Measurements from ENCODE around the gene KNSTRN.

The KNSTRN gene

DNA sequence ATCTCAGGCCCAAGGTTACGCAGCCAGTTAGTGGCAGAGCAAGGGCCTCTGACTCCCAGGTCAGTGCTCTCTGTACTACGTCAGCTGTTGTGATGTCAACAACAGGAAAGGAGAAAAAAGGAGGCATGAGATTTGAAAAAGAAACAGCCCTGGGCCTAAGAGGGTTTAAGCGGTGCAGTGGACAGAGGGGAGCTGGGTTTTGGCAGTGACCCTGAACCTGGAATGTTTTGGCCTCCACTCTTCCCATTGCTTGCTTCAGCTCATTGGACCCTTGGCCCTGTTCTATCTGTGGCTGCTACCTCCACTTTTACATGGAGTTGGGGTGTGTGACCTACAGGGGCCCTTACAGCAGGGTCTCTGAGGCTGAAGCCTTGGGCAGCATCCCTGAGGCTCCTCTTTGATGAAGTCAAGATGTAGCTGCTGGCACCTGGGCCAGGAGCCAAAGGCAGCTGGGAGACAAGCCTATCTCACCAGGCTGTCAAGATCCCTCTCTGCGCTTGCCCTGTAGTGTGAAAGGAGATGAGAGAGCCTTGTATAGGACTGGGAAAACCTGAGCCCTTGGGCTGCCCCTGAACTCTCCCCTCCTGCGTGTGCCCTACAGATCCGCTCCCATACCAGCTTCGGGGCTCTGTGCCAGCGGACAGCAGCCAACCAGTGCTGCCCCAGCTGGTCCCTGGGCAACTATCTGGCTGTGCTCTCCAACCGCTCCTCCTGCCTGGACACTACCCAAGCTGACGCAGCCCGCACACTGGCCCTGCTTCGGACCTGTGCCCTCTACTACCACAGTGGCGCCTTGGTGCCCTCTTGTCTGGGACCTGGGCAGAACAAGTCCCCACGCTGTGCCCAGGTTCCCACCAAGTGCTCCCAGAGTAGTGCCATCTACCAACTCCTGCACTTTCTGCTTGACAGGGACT, 15.8 kb upstream of the KNSTRN start:
- no peak for DNase-seq

DNA sequence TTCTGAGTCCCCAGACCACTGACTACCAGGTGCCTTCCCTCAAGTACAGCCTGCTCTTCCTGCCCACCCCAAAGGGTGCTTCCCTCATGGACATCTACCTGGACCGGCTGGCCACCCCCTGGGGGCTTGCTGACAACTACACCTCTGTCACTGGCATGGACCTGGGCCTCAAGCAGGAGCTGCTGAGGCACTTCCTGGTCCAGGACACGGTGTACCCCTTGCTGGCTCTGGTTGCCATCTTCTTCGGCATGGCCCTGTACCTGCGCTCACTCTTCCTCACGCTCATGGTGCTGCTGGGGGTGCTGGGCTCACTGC, 15.2 kb upstream of the KNSTRN start:
- no peak for DNase-seq

DNA sequence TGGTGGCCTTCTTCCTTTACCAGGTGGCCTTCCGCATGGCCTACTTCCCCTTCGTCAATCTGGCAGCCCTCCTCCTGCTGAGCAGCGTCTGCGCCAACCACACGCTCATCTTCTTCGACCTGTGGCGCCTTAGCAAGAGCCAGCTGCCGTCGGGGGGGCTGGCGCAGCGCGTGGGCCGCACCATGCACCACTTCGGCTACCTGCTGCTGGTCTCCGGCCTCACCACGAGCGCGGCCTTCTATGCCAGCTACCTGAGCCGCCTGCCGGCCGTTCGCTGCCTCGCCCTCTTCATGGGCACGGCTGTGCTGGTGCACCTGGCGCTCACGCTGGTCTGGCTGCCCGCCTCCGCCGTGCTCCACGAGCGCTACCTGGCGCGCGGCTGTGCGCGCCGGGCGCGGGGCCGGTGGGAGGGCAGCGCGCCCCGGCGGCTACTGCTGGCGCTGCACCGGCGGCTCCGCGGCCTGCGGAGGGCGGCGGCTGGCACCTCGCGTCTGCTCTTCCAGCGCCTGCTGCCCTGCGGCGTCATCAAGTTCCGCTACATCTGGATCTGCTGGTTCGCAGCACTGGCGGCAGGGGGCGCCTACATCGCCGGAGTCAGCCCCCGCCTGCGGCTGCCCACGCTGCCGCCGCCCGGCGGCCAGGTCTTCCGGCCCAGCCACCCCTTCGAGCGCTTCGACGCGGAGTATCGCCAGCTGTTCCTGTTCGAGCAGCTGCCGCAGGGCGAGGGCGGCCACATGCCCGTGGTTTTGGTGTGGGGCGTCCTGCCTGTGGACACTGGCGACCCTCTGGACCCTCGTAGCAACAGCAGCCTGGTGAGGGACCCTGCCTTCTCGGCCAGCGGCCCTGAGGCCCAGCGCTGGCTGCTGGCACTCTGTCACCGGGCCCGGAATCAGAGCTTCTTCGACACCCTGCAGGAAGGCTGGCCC, 14.6 kb upstream of the KNSTRN start:
- peak; percentile 93 to 94 for DNase-seq

DNA sequence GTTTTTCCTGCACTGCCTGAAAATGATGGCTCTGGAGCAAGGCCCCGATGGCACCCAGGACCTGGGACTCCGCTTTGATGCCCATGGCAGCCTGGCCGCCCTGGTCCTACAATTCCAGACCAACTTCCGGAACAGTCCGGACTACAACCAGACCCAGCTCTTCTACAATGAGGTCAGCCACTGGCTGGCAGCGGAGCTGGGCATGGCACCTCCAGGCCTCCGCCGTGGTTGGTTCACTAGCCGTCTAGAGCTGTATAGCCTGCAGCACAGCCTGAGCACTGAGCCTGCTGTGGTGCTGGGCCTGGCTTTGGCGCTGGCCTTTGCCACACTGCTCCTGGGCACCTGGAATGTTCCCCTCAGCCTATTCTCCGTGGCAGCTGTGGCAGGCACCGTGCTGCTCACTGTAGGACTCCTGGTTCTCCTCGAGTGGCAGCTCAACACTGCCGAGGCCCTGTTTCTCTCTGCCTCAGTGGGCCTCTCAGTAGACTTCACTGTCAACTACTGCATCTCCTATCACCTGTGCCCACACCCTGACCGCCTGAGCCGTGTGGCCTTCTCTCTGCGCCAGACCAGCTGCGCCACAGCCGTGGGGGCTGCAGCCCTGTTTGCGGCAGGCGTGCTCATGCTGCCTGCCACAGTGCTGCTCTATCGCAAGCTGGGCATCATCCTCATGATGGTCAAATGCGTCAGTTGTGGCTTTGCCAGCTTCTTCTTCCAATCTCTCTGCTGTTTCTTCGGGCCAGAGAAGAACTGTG, 13.6 kb upstream of the KNSTRN start:
- no peak for DNase-seq

DNA sequence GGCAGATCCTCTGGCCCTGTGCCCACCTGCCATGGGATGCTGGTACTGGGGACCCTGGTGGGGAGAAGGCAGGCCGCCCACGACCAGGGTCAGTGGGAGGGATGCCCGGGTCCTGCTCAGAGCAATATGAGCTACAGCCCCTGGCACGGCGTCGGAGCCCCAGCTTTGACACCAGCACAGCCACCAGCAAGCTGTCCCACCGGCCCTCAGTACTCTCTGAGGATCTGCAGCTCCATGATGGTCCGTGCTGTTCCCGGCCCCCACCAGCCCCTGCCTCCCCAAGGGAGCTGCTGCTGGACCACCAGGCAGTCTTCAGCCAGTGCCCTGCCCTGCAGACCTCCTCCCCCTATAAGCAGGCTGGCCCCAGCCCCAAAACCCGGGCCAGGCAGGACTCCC, 13.0 kb upstream of the KNSTRN start:
- DNase-seq: no peak

DNA sequence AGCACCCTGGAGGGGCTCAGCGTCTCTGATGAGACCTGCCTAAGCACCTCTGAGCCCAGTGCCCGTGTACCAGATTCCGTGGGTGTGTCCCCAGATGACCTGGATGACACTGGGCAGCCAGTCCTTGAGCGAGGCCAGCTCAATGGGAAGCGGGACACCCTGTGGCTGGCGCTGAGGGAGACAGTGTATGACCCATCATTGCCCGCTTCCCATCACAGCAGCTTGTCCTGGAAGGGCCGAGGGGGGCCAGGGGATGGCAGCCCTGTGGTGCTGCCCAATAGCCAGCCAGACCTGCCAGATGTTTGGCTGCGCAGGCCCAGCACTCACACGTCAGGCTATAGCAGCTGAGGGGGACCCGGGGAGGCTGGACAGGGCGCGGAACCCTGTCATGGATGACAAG, 12.6 kb upstream of the KNSTRN start:
- no peak for DNase-seq

DNA sequence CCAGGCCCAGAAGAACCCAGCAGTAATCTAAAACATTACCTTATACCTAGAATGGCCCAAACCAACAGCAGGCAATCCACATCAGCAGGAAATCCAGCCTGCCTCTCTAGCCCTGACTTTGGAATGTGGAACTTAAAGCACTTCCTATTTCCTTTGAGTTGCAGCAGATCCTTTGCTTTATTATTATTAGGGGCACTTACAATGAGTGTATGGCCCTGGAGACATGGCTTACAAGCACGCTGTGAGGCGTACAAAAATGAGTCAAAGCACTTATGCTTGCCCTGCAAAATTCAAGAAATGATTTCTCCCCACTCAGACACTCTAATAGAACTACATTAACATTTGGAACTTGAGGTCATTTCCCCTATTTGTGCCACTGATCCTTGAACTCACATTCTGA, 9.5 kb upstream of the KNSTRN start:
- DNase-seq: no peak

DNA sequence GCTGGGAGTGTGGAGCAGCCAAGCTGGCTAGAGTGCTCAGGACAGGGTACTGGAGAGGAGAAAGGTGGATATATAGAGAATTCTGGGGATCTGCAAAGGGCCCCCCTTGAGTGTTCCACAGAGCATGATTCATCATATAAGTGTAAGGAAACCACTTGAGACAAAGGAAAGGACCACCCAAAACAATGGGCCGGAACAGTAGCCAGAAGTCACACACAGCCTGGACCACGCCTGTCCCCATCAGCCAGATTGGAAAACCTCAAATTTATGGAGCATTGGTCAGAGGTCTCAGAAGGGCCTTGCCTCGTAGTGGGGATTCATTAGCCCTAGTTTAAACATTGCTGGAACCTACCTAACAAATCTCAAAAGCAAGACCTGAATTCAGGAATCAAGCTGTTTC, 4.9 kb upstream of the KNSTRN start:
- no peak for DNase-seq

DNA sequence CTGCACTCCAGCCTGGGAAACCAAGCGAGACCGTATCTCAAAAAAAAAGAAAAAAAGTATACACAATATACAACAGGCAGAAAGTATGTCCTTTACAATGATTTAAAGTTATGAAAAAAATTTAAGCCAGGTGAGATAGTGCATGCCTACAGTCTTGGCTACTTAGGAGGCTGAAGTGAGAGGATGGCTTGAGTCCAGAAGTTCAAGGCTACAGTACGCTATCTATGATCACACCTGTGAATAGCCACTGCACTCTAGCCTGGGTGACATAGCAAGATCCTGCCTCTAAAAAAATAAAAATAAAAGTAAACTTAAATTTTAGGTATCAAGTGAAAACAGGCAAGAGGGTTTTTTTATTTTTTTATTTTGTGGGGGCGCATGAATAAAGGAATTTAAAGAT, 3.1 kb upstream of the KNSTRN start:
- DNase-seq: no peak

DNA sequence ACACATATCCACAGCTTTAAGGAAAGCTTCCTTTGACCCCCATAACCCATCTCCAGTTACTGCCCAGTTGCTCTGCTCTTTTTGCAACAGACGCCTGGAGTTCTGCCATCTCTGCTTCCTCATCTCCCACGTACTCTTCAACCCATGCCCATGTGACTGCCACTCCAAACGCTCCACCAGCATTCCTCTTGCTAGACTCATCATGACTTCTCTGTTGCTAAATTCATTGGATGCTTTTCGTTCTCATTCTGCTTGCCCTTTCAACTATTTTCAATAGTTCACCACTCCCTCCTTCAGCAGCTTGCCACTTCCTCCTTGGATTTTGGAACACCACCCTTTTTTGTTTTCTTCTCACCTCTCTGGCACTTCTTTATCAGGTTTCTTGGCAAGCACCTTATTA, 2.7 kb upstream of the KNSTRN start:
- DNase-seq: no peak

DNA sequence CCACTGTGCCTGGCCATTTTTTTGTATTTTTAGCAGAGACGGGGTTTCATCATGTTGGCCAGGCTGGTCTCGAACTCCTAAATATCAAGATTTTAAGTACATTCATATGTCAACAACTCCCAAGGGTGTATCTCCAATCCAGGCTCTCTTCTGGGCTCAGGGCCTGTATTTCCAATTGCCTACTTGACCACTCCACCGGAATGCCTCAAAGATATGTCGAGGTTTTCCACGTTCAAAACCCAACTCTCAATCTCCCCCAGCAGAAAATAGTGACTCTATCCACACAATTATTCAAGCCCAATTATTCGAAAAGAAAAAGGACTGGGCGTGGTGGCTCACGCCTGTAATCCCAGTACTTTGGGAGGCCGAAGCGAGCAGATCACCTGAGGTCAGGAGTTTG, 1.9 kb upstream of the KNSTRN start:
- DNase-seq: no peak

DNA sequence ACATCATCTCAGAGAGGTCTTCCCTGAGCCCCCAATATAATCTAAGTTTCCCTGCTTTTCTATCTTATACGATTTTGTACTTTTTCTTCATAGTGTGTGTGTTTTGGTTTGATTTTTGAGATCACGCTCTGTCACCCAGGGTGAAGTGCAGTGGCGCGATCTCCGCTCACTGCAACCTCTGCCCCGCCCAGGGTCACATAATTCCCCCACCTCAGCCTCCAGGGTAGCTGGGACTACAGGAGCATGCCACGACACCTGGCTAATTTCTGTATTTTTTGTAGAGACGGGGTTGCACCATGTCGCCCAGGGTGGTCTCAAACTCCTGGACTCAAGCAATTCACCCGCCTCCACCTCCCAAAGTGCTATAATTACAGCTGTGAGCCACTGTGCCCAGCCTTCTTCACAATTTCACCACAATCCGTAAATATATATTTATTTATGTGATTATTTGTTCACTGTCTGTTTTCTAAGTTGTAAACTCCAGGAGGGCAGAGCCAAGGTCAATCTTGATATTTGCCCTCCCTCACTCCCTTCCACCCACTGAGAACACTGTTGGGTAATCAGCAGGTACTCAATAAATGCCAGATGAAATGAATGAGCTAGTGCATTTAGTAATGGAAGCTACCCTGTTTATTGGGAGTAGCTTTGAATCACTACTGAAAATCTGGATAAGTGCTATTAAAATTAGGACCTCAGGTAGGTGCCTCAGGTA, 547 bp upstream of the KNSTRN start:
- DNase-seq: no peak

DNA sequence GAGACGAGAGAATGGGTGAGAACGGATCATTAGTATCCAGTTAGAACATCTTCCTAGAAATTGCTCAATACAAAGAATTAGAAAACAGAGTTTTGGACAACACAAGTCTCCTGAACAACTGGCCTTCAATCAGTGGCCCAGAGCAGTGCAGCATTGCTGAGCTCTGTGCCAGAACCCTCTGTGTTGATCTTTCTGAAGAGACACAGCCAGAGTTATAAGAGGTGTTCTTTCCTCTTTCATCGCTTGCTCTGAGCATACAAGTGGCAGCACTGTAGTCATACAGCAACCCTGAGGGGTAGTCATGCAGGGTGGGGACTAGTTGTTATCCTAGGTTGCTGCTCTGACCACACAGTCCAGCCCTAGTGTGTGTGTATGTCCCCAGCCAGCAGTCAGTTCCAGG, 4.0 kb downstream of the KNSTRN start:
- no peak for DNase-seq

DNA sequence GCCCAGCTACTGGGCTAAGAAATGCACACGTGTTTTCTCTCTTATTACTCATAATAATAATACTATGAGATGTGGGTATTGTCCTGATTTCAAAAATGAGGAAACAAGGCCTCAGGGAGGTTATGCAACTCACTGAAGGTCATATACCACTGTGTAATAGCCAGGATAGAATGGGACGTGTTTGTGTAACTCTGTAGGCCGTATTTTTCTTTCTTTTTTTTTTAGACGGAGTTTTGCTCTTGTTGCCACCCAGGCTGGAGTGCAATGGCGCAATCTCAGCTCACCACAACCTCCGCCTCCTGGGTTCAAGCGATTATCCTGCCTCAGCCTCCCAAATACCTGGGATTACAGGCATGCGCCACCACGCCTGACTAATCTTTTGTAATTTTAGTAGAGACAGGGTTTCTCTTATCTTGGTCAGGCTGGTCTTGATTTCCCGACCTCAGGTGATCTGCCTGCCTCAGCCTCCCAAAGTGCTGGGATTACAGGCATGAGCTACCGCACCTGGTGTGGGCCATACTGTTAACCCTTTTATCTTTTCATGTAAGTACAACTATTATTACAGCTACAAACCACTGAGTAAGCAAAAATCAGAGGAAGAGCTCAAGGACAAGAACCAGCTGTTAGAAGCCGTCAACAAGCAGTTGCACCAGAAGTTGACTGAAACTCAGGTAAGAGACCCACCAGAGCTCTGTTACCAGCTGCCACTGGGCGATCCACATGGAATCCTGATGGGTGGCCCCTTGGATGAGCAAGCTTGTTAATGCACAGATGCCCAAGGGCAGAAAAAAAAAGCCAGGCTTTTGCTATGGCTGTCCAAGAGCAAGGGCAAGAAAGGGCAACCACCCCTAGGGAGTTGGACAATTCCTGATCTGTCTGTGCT, 6.7 kb downstream of the KNSTRN start:
- peak in 1 of 2 donors; percentile 43 for DNase-seq

DNA sequence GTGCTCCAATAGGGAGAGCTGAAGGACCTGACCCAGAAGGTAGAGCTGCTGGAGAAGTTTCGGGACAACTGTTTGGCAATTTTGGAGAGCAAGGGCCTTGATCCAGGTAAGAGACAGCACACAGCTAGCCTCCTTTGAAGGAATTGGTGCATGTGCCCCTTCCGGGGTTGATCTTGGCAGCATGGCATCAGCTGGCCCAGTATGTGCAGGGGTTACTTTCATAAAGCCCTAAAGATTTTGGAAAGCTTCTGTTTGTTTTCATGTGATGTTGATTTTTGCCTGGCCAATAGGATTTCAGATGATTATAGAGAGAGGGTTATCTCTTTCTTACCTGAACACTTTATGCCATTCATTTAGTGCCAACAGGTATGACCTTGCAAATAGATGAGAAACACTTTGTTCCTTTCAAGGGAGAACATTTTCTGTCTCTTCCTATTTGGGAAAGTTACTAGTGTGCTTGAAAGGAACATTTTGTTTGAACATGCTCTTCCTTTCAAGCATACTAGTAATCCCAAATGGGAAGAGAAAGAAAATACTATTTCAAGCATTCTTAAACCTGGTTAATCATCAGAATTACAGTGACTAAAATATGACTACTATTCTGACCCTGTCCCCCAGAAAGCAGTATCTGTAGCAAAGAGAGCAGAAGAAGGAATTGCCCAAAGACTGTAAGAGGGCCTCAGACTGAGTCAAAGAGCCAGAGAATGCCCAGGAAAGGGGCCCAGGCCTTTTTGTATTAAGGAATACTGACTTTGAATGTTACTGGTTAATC, 7.5 kb downstream of the KNSTRN start:
- DNase-seq: no peak

DNA sequence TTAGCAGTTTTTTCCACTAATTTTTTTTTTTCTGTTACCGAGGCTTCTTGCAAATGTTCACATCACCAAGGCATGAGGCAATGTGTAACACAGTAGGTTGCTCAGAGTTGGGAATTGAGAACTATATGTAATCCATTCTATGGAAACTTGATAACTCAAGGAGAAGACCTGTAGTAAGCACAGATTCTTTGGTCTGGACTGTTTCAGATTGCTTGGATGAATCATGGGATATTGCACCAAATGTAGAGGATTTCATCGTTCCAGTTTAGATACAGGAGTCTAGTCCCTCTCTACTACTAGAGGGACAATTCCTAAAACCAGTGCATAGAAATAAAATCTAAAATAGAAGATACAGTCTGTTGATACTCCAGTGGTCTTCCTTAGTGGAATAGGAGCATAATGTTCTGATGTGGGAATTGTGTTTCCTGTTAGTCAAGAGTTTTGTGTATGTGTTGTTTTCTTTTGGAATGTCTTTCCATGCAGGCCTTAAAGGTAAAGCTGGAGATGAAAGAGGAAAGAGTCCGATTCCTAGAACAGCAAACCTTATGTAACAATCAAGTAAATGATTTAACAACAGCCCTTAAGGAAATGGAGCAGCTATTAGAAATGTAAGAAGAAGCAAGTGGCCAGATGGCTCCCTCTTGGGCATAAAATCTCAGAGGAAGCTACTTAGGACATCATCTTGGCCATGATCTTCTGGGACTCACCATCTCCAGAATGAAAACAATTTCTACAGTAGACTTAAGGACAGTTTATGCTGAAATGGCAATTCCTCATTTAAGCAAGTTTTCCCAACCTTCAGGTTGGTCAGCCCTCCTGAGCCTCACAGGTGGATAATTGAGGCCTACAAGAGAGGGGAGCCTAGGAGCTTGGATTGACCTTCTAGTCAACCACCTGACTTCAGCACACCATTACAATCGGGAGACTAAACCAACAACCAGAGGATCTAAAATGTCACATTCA, 10.7 kb downstream of the KNSTRN start:
- no peak for DNase-seq

DNA sequence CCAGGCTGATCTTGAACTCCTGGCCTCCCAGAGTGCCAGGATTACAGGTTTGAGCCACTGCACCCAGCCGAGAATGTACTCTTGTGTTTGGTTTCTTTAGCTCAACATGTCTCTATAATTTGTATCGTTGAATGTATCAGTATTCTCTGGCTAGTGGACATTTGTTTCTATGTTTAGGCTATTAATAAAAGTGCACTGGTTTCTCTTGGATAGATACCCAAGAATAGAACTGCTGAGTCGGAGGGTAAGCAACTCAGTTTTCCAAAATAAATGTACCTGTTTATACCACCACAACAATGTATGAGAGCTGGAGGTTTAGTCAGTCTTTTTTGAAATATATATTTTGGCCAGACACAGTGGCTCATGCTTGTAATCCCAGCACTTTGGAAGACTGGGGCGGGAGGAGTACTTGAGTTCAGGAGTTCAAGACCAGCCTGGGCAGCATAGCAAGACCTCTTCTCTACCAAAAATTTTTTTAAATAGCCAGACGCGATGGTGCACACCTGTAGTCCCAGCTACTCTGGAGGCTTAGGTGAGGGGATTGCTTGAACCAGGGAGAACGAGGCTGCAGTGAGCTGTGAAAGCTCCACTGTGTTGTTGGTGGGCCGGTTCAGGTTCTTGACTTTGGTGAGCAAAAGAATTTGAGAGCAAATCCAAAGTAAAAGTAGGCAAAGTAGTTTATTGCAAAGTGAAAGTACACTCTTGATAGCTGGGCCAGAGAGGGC, 15.3 kb downstream of the KNSTRN start:
- DNase-seq: no peak

DNA sequence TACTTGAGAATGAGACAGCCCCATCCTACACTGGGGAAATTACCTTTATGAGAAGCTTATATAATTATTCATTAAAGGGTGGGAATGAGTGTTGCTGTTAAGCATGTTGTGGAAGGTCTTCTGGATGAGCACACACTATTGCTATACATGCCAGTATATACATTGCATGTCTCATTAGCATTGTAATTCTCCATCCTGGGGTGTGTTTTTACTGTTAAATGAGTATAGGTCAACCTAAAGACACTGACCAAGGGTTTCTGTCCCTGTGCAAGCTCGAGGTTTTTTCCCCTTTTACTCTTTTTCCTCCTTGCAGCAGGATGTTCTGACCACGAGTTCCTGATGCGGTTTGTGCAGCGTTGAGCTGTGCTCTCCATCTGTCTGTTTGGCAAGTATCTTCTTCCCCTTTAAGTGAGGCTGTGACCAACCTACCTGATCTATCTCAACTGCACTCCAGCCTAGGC, 15.9 kb downstream of the KNSTRN start:
- DNase-seq: peak; percentile 22 to 37

DNA sequence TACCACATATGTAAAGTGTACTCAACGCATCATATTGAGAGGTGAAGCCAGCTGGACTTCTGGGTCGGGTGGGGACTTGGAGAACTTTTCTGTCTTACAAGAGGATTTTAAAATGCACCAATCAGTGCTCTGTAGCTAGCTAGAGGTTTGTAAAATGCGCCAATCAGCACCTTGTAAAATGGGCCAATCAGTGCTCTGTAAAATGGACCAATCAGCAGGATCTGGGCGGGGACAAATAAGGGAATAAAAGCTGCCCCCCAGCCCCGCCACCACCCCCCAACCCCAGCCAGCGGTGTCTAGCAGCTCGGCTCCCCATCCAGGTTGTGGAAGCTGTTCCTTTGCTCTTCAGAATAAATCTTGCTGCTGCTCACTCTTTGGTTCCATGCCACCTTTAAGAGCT, 16.8 kb downstream of the KNSTRN start:
- no peak for DNase-seq
